Measurements from ENCODE around the gene ARV1.

ARV1 gene

GRCh38 chr1:231029841-231030240, 50.9 kb downstream of the ARV1 start:
- no peak for DNase-seq
- Histone ChIP-seq H3K27ac (ENCODE audit: insufficient read depth in 1 of 2, low read depth in 1 of 2, low read length in 2 of 2, poor library complexity in 1 of 2, severe bottlenecking in 2 of 2) (no peak overlapping the region), H3K27me3 (replicated peaks in 2 of 5; ENCODE audit: control insufficient read depth in 4 of 5, insufficient read depth in 5 of 5, low read length in 4 of 5) (no peaks in the 10 kb centered on the region), H3K4me1 (ENCODE audit: control extremely low read depth in 1 of 4, control insufficient read depth in 4 of 4, insufficient read depth in 4 of 4, low read length in 3 of 4) (peaks cover 0 to 63% (median 35%) of the 10 kb centered on the region in 4 experiments), H3K9me3 (ENCODE audit: control extremely low read depth in 1 of 5, control insufficient read depth in 4 of 5, insufficient read depth in 2 of 5, low read depth in 1 of 5, low read length in 4 of 5) (no peaks in the 10 kb centered on the region), H3K36me3 (ENCODE audit: control insufficient read depth in 4 of 4, insufficient read depth in 4 of 4, low read length in 3 of 4) (peaks cover 0 to 17% (median 0%) of the 10 kb centered on the region in 4 experiments), H3K4me3 (ENCODE audit: control insufficient read depth in 1 of 7, extremely low read depth in 1 of 7, insufficient read depth in 4 of 7, low read depth in 2 of 7, low read length in 6 of 7) (no peak overlapping the region)
- ChIA-PET POLR2A (no interaction called here), CTCF (interaction anchor here (1.1 kb wide), 1 partner anchor 188 kb away, joined by 3 read pairs; no protein-coding TSS in a partner anchor)
- WGBS (ENCODE audit: insufficient coverage), result 93% methylated on average over 4 of the region's 6 CpGs

GRCh38 chr1:231032963-231033362, 54.1 kb downstream of the ARV1 start:
- peak in 2 of 3 donors; percentile 20 to 39 for DNase-seq
- ChIA-PET CTCF (interaction anchor here (1.0 to 1.4 kb wide), 2 partner anchors 18 to 49 kb away, joined by 3 to 4 read pairs; no protein-coding TSS in a partner anchor), POLR2A (no interaction called here)
- 2% methylated on average over 7 of the region's 7 CpGs for WGBS (ENCODE audit: insufficient coverage)
- Histone ChIP-seq H3K27me3 (replicated peaks in 2 of 5; ENCODE audit: control insufficient read depth in 4 of 5, insufficient read depth in 5 of 5, low read length in 4 of 5) (peaks cover 0 to under 1% (median 0%) of the 10 kb centered on the region in 5 experiments), H3K27ac (ENCODE audit: insufficient read depth in 1 of 2, low read depth in 1 of 2, low read length in 2 of 2, poor library complexity in 1 of 2, severe bottlenecking in 2 of 2) (no peak overlapping the region), H3K36me3 (ENCODE audit: control insufficient read depth in 4 of 4, insufficient read depth in 4 of 4, low read length in 3 of 4) (peaks cover 0 to 7% (median 0%) of the 10 kb centered on the region in 4 experiments), H3K9me3 (ENCODE audit: control extremely low read depth in 1 of 5, control insufficient read depth in 4 of 5, insufficient read depth in 2 of 5, low read depth in 1 of 5, low read length in 4 of 5) (no peaks in the 10 kb centered on the region), H3K4me1 (ENCODE audit: control extremely low read depth in 1 of 4, control insufficient read depth in 4 of 4, insufficient read depth in 4 of 4, low read length in 3 of 4) (peaks cover 8 to 78% (median 43%) of the 10 kb centered on the region in 4 experiments), H3K4me3 (ENCODE audit: control insufficient read depth in 1 of 7, extremely low read depth in 1 of 7, insufficient read depth in 4 of 7, low read depth in 2 of 7, low read length in 6 of 7) (peak overlapping the region in 2 of 7 experiments; percentile 34 to 45)

- ChIA-PET POLR2A (no interaction called here), CTCF (no interaction called here)
- Histone ChIP-seq H3K4me1 (ENCODE audit: control extremely low read depth in 1 of 4, control insufficient read depth in 4 of 4, insufficient read depth in 4 of 4, low read length in 3 of 4) (peaks cover 8 to 79% (median 50%) of the 10 kb centered on the region in 4 experiments), H3K4me3 (ENCODE audit: control insufficient read depth in 1 of 7, extremely low read depth in 1 of 7, insufficient read depth in 4 of 7, low read depth in 2 of 7, low read length in 6 of 7) (peak overlapping the region in 1 of 7 experiments; percentile 16), H3K9me3 (ENCODE audit: control extremely low read depth in 1 of 5, control insufficient read depth in 4 of 5, insufficient read depth in 2 of 5, low read depth in 1 of 5, low read length in 4 of 5) (no peaks in the 10 kb centered on the region), H3K27me3 (replicated peaks in 2 of 5; ENCODE audit: control insufficient read depth in 4 of 5, insufficient read depth in 5 of 5, low read length in 4 of 5) (peaks cover 0 to 13% (median 10%) of the 10 kb centered on the region in 5 experiments), H3K36me3 (ENCODE audit: control insufficient read depth in 4 of 4, insufficient read depth in 4 of 4, low read length in 3 of 4) (peaks cover 0 to 3% (median 0%) of the 10 kb centered on the region in 4 experiments), H3K27ac (ENCODE audit: insufficient read depth in 1 of 2, low read depth in 1 of 2, low read length in 2 of 2, poor library complexity in 1 of 2, severe bottlenecking in 2 of 2) (no peak overlapping the region)
- no peak for DNase-seq
- WGBS (ENCODE audit: insufficient coverage), result no CpG with 5 or more reads among the region's 1 CpG
These were observed 56.9 kb downstream of the ARV1 start for GRCh38 chr1:231035799-231036198.

GRCh38 chr1:231036416-231036815, 57.5 kb downstream of the ARV1 start:
- WGBS (ENCODE audit: insufficient coverage), result 0% methylated on average over 5 of the region's 5 CpGs
- H3K36me3 ChIP-seq (ENCODE audit: control insufficient read depth in 4 of 4, insufficient read depth in 4 of 4, low read length in 3 of 4), result peaks cover 0 to 3% (median 0%) of the 10 kb centered on the region in 4 experiments
- CTCF ChIA-PET, result interaction anchor here (0.6 to 1.1 kb wide), 2 partner anchors 56 to 121 kb away, joined by 3 read pairs; no protein-coding TSS in a partner anchor
- H3K9me3 ChIP-seq (ENCODE audit: control extremely low read depth in 1 of 5, control insufficient read depth in 4 of 5, insufficient read depth in 2 of 5, low read depth in 1 of 5, low read length in 4 of 5), result no peaks in the 10 kb centered on the region
- H3K27me3 ChIP-seq (replicated peaks in 2 of 5; ENCODE audit: control insufficient read depth in 4 of 5, insufficient read depth in 5 of 5, low read length in 4 of 5), result peaks cover 0 to 14% (median 10%) of the 10 kb centered on the region in 5 experiments
- peak overlapping the region in 3 of 7 experiments; percentile 9 to 30 (median 25) for H3K4me3 ChIP-seq (ENCODE audit: control insufficient read depth in 1 of 7, extremely low read depth in 1 of 7, insufficient read depth in 4 of 7, low read depth in 2 of 7, low read length in 6 of 7)
- H3K27ac ChIP-seq (ENCODE audit: insufficient read depth in 1 of 2, low read depth in 1 of 2, low read length in 2 of 2, poor library complexity in 1 of 2, severe bottlenecking in 2 of 2), result no peak overlapping the region
- peak in 2 of 3 donors; percentile 59 to 72 for DNase-seq
- H3K4me1 ChIP-seq (ENCODE audit: control extremely low read depth in 1 of 4, control insufficient read depth in 4 of 4, insufficient read depth in 4 of 4, low read length in 3 of 4), result peaks cover 8 to 85% (median 56%) of the 10 kb centered on the region in 4 experiments
- POLR2A ChIA-PET, result interaction anchor here (0.5 kb wide), 1 partner anchor 10 kb away, joined by 3 read pairs; no protein-coding TSS in a partner anchor

- POLR2A ChIA-PET, result no interaction called here
- 86% methylated on average over 8 of the region's 13 CpGs for WGBS (ENCODE audit: insufficient coverage)
- CTCF ChIA-PET, result interaction anchor here (0.6 kb wide), 1 partner anchor 507 kb away, joined by 3 read pairs; no protein-coding TSS in a partner anchor
- peak overlapping the region in 1 of 7 experiments; percentile 81 for H3K4me3 ChIP-seq (ENCODE audit: control insufficient read depth in 1 of 7, extremely low read depth in 1 of 7, insufficient read depth in 4 of 7, low read depth in 2 of 7, low read length in 6 of 7)
- no peak overlapping the region for H3K27ac ChIP-seq (ENCODE audit: insufficient read depth in 1 of 2, low read depth in 1 of 2, low read length in 2 of 2, poor library complexity in 1 of 2, severe bottlenecking in 2 of 2)
- H3K9me3 ChIP-seq (ENCODE audit: control extremely low read depth in 1 of 5, control insufficient read depth in 4 of 5, insufficient read depth in 2 of 5, low read depth in 1 of 5, low read length in 4 of 5), result no peaks in the 10 kb centered on the region
- H3K4me1 ChIP-seq (ENCODE audit: control extremely low read depth in 1 of 4, control insufficient read depth in 4 of 4, insufficient read depth in 4 of 4, low read length in 3 of 4), result peaks cover 8 to 76% (median 51%) of the 10 kb centered on the region in 4 experiments
- peaks cover 0 to 3% (median 0%) of the 10 kb centered on the region in 4 experiments for H3K36me3 ChIP-seq (ENCODE audit: control insufficient read depth in 4 of 4, insufficient read depth in 4 of 4, low read length in 3 of 4)
- DNase-seq, result no peak
- H3K27me3 ChIP-seq (replicated peaks in 2 of 5; ENCODE audit: control insufficient read depth in 4 of 5, insufficient read depth in 5 of 5, low read length in 4 of 5), result peaks cover 0 to 14% (median 10%) of the 10 kb centered on the region in 5 experiments
These were observed 59.0 kb downstream of the ARV1 start for GRCh38 chr1:231037585-231038517.

GRCh38 chr1:231039161-231040018, 60.5 kb downstream of the ARV1 start:
- Histone ChIP-seq H3K4me3 (ENCODE audit: control insufficient read depth in 1 of 7, extremely low read depth in 1 of 7, insufficient read depth in 4 of 7, low read depth in 2 of 7, low read length in 6 of 7) (peak overlapping the region; percentile 36 to 83 (median 73)), H3K27me3 (replicated peaks in 2 of 5; ENCODE audit: control insufficient read depth in 4 of 5, insufficient read depth in 5 of 5, low read length in 4 of 5) (peaks cover 0 to 14% (median 10%) of the 10 kb centered on the region in 5 experiments), H3K4me1 (ENCODE audit: control extremely low read depth in 1 of 4, control insufficient read depth in 4 of 4, insufficient read depth in 4 of 4, low read length in 3 of 4) (peaks cover 8 to 61% (median 40%) of the 10 kb centered on the region in 4 experiments), H3K36me3 (ENCODE audit: control insufficient read depth in 4 of 4, insufficient read depth in 4 of 4, low read length in 3 of 4) (no peaks in the 10 kb centered on the region), H3K9me3 (ENCODE audit: control extremely low read depth in 1 of 5, control insufficient read depth in 4 of 5, insufficient read depth in 2 of 5, low read depth in 1 of 5, low read length in 4 of 5) (peaks cover 0 to 5% (median 0%) of the 10 kb centered on the region in 5 experiments), H3K27ac (ENCODE audit: insufficient read depth in 1 of 2, low read depth in 1 of 2, low read length in 2 of 2, poor library complexity in 1 of 2, severe bottlenecking in 2 of 2) (no peak overlapping the region)
- ChIA-PET POLR2A (no interaction called here), CTCF (no interaction called here)
- under 1% methylated on average over 79 of the region's 91 CpGs for WGBS (ENCODE audit: insufficient coverage)
- DNase-seq, result peak in 2 of 3 donors; percentile 42 to 57
